Measurements from ENCODE around the gene ALPL. TPM values are rescaled to one million over a fixed set of nuclear protein-coding genes. Genes with fewer than 3 reads are reported as not detected.

The ALPL gene
- total and polyA plus RNA-seq, 10 of the 15 experiments (the other 5 are each of a cell fraction or from before 2014, with no cell fraction given) = 0.07 to 0.59 (median 0.31) TPM; not detected in 2

- no peak overlapping the region for H3K4me2 ChIP-seq (ENCODE audit: control insufficient read depth, insufficient read depth)
- H2AFZ ChIP-seq (ENCODE audit: control insufficient read depth, low read depth, low read length) = no peak overlapping the region
- no peak for TF ChIP-seq JUND (IDR thresholded peaks at IDR 0.05; ENCODE audit: low read depth, low read length)
- no peak for TF ChIP-seq BACH1 (IDR thresholded peaks at IDR 0.05; ENCODE audit: borderline replicate concordance)
- TF ChIP-seq CBFB (IDR thresholded peaks at IDR 0.05; ENCODE audit: low read depth) = no peak
- TF ChIP-seq SIX5 (IDR thresholded peaks at IDR 0.05; ENCODE audit: low read depth, low read length, severe bottlenecking) = no peak
- no peak for TF ChIP-seq ZNF274 (IDR thresholded peaks at IDR 0.05; ENCODE audit: insufficient read depth, insufficient read length)
- no peak for TF ChIP-seq NFIC (IDR thresholded peaks at IDR 0.05; ENCODE audit: low read depth, low read length)
- no peak for TF ChIP-seq BCL3 (IDR thresholded peaks at IDR 0.05; ENCODE audit: borderline replicate concordance, insufficient read depth, low read depth, low read length, poor library complexity, severe bottlenecking)
- no peak for TF ChIP-seq ZNF592 (IDR thresholded peaks at IDR 0.05)
- TF ChIP-seq IRF3 (IDR thresholded peaks at IDR 0.05) = no peak
- TF ChIP-seq LARP7 (IDR thresholded peaks at IDR 0.05) = no peak
- CTCF ChIA-PET = no interaction called here
- ATAC-seq (no peak), DNase-seq (ENCODE audit: low read depth, low spot score) (no peak), FAIRE-seq (no peak)
- H3K9me3 ChIP-seq (replicated peaks; ENCODE audit: control insufficient read depth, insufficient read depth, low read length) = no peaks in the 10 kb centered on the region
- in situ Hi-C loops (cut with MboI) (no loop called here), intact Hi-C loops (cut with micrococcal nuclease; ENCODE audit: unreplicated experiment) (loop anchor here (10.0 kb wide), 1 partner anchor 202 kb away; no protein-coding TSS in a partner anchor)
- SMC1A ChIA-PET (ENCODE audit: uncharacterized antibody, unreplicated experiment) = no interaction called here
- 29% methylated on average over 5 of the region's 5 CpGs for WGBS (ENCODE audit: insufficient coverage, insufficient replicate concordance, low lambda C conversion rate, missing lambda C conversion rate)
- H3K27me3 ChIP-seq (replicated peaks in 1 of 2; ENCODE audit: control insufficient read depth in 2 of 2, insufficient read depth in 2 of 2, low read length in 1 of 2) = no peaks in the 10 kb centered on the region; a peak in 3 of 4 replicates
- H3K4me3 ChIP-seq = no peak overlapping the region
- H3K79me2 ChIP-seq (ENCODE audit: control insufficient read depth, insufficient read depth, low read length) = no peaks in the 10 kb centered on the region
- H3K9ac ChIP-seq (ENCODE audit: control insufficient read depth, insufficient read depth, low read length) = no peak overlapping the region
- no peaks in the 10 kb centered on the region for H3K4me1 ChIP-seq (ENCODE audit: control insufficient read depth, insufficient read depth, low read length)
- RAD21 ChIA-PET (ENCODE audit: unreplicated experiment) = no interaction called here
- POLR2A ChIA-PET = no interaction called here
- no peak overlapping the region for H3K27ac ChIP-seq (ENCODE audit: control insufficient read depth, insufficient read depth)
- no peaks in the 10 kb centered on the region for H3K36me3 ChIP-seq (ENCODE audit: control insufficient read depth in 2 of 2, insufficient read depth in 2 of 2, low read length in 1 of 2)
- no TSS peak for BruUV-seq (replicated peaks)
- H4K20me1 ChIP-seq (ENCODE audit: control insufficient read depth, insufficient read depth) = no peaks in the 10 kb centered on the region
These were observed 67.6 kb downstream of the ALPL start for GRCh38 chr1:21576798-21577187.

Measured in GM12878 (cell line).